HG03066 (cell line): ENCODE data around the gene UBXN11.
"Not testable (repeated sequence)": the region's sequence is repeated elsewhere in the genome, so short reads cannot be mapped to it uniquely, and the experiment has no call there.

ENCODE experiments used
- ATAC-seq: cut with Tn5 transposase; IDR thresholded peaks from one replicate; pipeline ENCODE4 v1.9.1; 2021; ENCODE audit warnings: low read depth; ENCODE audit not compliant: unreplicated experiment

UBXN11 gene

GRCh38 chr1:26307966-26308899, 1.8 kb upstream of the UBXN11 start:
- ATAC-seq: not testable (repeated sequence)

DNA sequence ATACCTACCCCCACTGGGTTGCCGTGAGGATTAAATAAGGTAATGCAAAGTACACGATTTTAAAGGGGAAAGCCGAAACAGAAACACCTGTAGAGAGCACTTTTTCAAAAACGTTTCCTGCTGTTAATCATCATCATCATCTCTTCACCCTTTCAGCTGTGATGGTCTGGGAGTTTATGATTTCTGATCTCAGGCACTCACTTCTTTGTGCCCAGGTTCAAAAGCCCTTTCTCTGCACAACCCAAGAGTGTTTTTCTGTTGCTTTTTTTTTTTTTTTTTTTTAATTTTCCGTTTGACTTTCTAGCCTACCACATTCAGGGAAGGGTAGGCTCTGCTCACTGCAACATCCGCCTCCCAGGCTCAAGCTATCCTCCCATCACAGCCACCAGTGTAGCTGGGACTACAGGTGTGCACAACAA, 936 bp upstream of the UBXN11 start:
- no peak for ATAC-seq

- no peak for ATAC-seq
Observed at GRCh38 chr1:26305667-26306289, 658 bp downstream of the UBXN11 start.

DNA sequence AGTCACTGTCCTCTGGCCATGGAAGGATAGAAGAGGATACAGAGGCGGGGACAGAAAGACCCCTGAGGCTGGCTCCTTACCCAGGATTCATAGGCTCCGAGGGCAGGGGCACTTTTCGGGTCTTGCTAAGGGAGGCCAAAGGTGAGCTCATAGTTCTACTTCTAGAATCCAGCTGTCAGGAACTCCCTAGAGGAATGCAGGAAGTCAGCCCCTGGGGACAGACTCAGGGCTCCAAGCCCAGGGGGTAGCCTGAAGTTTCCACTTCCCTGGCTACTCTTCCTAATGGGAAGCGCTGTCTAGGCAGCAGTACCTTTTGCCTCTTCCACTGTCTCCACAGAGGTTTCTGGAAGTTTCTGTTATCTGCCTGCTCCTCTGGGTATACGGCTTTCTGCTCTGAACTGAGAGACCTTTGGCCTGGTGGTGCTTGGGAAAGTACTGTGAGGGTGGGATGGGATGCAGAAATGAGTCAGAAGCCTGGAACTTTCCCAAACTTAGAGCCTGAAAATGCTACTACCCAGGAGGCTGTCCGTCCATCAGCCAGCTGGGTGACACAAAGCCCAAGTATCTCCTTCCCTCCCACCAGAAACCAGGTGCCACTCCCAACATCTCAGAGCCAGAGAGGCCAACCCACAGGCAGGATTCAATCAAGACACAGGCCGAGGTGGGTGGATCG, 3.6 kb downstream of the UBXN11 start:
- no peak for ATAC-seq

DNA sequence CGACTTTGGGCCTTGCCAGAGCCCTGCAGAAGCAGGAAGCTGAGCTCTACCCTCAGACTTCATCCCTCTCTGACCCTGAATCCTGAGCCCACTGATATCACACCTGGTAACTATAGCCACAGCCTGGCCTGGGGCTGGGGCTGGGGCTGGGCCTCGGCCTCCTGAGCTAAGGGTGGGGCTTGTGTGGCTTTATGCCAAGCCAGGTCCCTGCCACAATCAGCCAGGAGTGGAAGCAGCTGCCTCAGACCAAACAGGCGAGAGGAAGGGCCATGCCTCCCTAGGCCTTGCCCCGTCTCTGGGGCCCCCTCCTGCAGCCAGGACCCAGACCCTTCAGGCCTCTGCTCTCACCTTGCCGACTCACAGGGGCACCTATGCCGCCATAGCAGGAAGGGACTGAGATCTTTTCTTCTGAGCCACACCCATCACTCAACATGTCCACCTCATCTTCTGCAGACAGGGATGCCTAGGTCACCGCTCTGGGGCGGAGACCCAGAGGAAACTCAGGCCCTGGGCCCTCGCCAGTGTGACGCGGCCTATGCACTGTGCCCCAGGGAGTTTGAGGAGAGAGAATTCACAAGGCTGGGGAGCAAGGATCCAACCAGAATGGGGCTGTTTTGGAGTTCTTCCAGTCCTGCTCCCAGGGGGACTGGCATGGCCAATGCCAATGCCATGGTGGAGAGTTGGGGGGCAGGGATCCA, 5.7 kb downstream of the UBXN11 start:
- ATAC-seq: no peak

GRCh38 chr1:26297791-26298124, 8.7 kb downstream of the UBXN11 start:
- no peak for ATAC-seq

DNA sequence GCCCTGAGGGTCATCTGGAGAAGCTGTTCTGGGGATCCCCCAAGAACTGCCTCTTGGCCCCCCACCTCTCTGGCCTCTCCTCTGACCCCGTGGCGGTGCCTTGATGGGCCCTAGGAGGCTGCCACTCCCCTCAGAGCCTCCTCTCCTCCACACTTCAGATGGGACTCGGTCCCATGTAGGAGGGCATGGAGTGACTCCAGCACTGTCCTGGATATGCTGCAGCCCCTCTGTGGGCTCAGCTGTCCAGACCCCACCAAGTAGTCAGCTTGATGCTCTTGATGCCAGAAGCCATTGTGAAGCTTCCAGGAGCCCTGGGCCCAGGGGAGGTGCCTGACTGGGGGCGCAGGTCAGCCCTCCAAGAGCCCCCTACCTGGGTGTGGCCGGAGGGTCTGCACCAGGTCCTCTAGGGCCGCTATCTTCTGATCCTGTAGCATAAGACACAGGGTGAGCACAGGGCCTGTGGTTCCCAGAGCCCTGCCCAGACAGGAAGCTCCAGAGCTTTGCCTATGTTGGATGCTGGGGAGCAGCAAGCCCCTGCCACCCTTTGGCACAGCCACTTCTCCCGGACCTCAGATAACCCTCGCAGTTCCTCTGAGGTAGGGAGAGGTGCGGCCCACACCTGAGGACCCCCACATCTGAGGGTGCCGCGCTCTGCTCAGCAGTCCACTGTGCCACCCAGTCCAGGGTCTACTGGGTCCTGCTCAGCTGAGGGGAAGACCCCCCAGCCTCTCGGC, 9.2 kb downstream of the UBXN11 start:
- no peak for ATAC-seq

GRCh38 chr1:26296340-26297056, 9.9 kb downstream of the UBXN11 start:
- ATAC-seq: no peak

DNA sequence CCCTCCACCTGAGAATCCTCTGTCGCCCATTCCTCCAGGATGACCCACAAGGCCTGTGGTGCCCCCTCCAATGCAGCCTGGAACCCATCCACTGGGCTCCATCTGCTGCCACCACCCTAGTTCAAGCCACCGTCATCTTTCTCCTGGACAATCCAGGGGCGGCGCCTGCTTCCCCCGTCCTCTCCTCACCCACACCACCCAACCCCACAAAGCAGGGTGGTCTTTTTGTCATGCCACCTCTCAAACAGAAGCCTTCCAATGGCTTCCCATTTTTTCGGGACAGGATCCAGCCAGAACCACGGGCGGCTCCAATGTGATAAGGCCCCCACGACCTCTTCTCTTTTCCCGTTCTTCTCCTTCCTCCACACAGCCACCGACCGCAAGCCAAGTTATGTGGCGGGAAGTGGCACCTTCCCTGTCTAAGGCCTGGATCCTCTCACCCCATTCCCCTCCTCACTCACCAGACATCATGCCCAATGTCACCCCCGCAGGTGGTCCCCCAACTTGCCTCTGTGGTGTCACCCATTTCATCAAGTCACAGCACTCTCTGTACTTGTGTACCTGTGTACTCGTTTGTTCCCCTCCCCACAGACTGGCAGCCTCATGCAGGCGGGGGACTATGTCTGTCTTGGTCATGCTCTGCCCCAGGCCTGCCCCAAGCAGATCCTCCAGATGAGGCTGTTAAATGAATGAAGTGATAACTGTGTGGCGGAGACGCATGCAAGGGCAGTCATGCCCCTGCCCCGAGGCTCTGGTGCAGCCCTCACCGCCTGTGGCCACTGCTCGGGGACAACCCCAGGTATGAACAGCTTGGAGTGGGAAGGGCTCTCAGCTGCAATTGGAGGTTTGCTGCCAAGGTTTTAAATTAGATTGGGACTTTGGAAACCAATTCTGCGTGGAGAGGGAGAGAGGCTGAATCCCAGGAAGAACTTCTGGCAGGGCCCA, 11.0 kb downstream of the UBXN11 start:
- no peak for ATAC-seq

- ATAC-seq: no peak
Observed at GRCh38 chr1:26293911-26294463, 12.4 kb downstream of the UBXN11 start.

DNA sequence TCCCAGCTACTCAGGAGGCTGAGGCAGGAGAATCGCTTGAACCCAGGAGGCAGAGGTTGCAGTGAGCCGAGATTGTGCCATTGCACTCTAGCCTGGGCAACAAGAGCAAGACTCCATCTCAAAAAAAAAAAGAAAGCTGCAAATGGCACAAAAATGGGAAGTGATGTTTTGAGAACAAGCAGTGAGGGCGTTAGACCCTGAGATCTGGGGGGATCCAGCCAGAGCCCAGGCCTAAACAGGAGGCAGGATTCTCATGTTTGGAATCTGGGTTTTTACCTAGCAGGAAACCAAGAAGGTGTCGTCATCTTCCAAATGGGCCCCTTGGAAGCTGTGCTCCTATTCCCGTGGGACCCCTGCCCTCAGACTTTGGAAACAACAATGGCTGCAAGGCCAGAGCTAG, 13.7 kb downstream of the UBXN11 start:
- ATAC-seq: not testable (repeated sequence)

GRCh38 chr1:26291939-26292338, 14.5 kb downstream of the UBXN11 start:
- ATAC-seq: no peak

GRCh38 chr1:26291433-26291832, 15.0 kb downstream of the UBXN11 start:
- no peak for ATAC-seq

DNA sequence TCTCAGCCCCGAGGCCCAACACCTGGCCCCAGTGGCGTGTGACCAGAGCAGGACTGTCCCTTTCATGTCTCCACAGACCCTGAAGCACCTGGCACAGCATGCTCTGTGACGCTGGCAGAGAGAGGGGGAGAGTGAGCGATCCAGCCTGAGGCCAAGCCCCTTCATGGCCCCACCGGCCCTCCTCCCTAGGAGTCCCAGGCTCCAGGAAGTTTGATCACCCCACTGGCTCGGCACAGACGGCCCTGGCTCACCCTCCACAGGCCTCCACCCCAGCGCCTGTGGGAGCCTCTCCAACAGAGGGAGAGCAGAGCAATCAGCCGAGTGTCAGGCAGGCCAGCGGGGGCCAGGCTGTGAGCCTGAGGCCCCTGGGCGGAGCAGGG, 15.6 kb downstream of the UBXN11 start:
- ATAC-seq: no peak

- no peak for ATAC-seq
Observed at GRCh38 chr1:26290122-26290881, 16.1 kb downstream of the UBXN11 start.

- no peak for ATAC-seq
Observed at GRCh38 chr1:26289158-26290059, 17.0 kb downstream of the UBXN11 start.
